Measurements from ENCODE around the gene HSCB. TPM values are rescaled to one million over a fixed set of nuclear protein-coding genes. Genes with fewer than 3 reads are reported as not detected.

The HSCB gene
- total and polyA plus RNA-seq, 4 donors = 12.2 to 22.1 (median 15.1) TPM

DNA sequence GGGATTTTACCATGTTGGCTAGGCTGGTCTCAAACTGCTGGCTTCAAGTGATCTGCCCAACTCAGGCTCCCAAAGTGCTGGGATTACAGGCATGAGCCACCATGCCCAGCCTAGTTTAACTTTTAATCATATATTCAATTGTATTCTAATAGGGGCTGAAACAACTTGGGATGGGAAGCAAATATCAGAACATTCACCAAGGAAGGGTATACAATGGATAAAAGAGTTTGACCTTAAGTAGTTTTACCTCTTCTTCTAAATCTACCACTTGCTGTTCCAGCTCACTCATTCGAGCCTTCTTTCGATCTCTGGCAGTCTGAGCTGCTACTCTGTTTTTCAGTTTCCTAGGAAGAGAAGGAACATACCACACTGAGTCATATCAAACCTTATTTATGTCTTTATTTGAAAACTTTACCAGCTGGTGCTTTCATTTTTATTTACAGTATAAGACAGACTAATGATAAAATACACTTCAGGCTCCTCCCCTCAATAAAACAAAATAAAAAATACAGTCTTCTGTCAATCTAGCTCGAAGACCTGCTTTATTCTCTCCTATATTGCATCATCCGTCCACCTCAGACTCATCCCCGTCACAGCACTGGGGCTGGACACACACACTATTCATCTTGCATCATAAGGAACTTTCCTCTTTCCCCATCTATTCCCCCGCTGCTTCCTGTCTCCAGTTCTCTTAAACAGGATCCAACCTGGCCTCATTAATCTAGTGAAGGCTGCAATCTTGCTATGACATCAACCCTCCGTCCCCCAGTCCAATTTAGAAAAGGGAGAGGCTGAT, 57.2 kb downstream of the HSCB start:
- no peak for DNase-seq (ENCODE audit: low spot score)
- Histone ChIP-seq H3K27me3 (ENCODE audit: control insufficient read depth in 4 of 4, insufficient read depth in 4 of 4, low read length in 3 of 4) (no peaks in the 10 kb centered on the region), H3K4me3 (ENCODE audit: low read depth in 1 of 3, low read length in 3 of 3) (peak overlapping the region; percentile 91 to 99 (median 98)), H3K4me1 (ENCODE audit: control insufficient read depth in 4 of 4, insufficient read depth in 4 of 4, low read length in 3 of 4) (peaks cover 2 to 37% (median 14%) of the 10 kb centered on the region in 4 donors), H3K9me3 (ENCODE audit: control insufficient read depth in 4 of 4, low read length in 3 of 4) (no peaks in the 10 kb centered on the region), H3K9ac (ENCODE audit: low read depth in 1 of 2, low read length in 2 of 2) (peak overlapping the region; percentile 93 to 100), H3K36me3 (ENCODE audit: control insufficient read depth in 4 of 4, insufficient read depth in 3 of 4, low read depth in 1 of 4, low read length in 3 of 4) (peaks cover 8 to 51% (median 36%) of the 10 kb centered on the region in 4 donors), H3K27ac (ENCODE audit: low read depth in 1 of 2, low read length in 2 of 2) (peak overlapping the region; percentile 99)
- WGBS = under 1% methylated on average over 7 of the region's 7 CpGs
- TF ChIP-seq NR2F2 (IDR thresholded peaks at IDR 0.05) (no peak), CTCF (IDR thresholded peaks at IDR 0.05; ENCODE audit: low read depth, low read length, missing input control) (no peak), GABPA (IDR thresholded peaks at IDR 0.05 in 1 of 2, conservative IDR thresholded peaks at IDR 0.05 in 1 of 2) (peak; percentile 13 to 36), FOXA1 (IDR thresholded peaks at IDR 0.05) (no peak), HNF4A (conservative IDR thresholded peaks at IDR 0.05) (peak; percentile 23 to 26), RXRA (IDR thresholded peaks at IDR 0.05) (no peak), SP1 (IDR thresholded peaks at IDR 0.05) (peak; percentile 48), RAD21 (IDR thresholded peaks at IDR 0.05) (peak; percentile 4 to 38), YY1 (IDR thresholded peaks at IDR 0.05) (no peak), ATF3 (IDR thresholded peaks at IDR 0.05) (peak; percentile 82), EGR1 (IDR thresholded peaks at IDR 0.05; ENCODE audit: low read depth in 2 of 2) (peak in 1 of 2 donors; percentile 15), TAF1 (conservative IDR thresholded peaks at IDR 0.05) (no peak), JUND (IDR thresholded peaks at IDR 0.05) (peak in 1 of 2 donors; percentile 43), MAX (IDR thresholded peaks at IDR 0.05) (no peak), HNF4G (IDR thresholded peaks at IDR 0.05) (no peak), REST (IDR thresholded peaks at IDR 0.05) (peak; percentile 36), FOXA2 (IDR thresholded peaks at IDR 0.05) (no peak)
- TF ChIP-seq, protein P1, sequence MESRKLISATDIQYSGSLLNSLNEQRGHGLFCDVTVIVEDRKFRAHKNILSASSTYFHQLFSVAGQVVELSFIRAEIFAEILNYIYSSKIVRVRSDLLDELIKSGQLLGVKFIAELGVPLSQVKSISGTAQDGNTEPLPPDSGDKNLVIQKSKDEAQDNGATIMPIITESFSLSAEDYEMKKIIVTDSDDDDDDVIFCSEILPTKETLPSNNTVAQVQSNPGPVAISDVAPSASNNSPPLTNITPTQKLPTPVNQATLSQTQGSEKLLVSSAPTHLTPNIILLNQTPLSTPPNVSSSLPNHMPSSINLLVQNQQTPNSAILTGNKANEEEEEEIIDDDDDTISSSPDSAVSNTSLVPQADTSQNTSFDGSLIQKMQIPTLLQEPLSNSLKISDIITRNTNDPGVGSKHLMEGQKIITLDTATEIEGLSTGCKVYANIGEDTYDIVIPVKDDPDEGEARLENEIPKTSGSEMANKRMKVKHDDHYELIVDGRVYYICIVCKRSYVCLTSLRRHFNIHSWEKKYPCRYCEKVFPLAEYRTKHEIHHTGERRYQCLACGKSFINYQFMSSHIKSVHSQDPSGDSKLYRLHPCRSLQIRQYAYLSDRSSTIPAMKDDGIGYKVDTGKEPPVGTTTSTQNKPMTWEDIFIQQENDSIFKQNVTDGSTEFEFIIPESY (IDR thresholded peaks at IDR 0.05) = no peak
